HepG2 (cell line): ENCODE measurements around the gene RUSC1. TPM values are rescaled to one million over a fixed set of nuclear protein-coding genes. Genes with fewer than 3 reads are reported as not detected.
A peak's percentile ranks its signal among the peaks of the same experiment; 100 is the strongest.

Experiments used
- ARNTL ChIP-seq: sonication (generic); formaldehyde crosslinking; IDR thresholded peaks from 2 replicates; pipeline ENCODE4 v1.4.0; 2020; ENCODE audit warnings: mild to moderate bottlenecking, missing genetic modification reagents
- CENPT ChIP-seq: sonication (generic); formaldehyde crosslinking; IDR thresholded peaks from 2 replicates; pipeline ENCODE4 v1.8.0; 2022; ENCODE audit warnings: low read depth, mild to moderate bottlenecking, moderate library complexity, missing genetic modification reagents
- CREM ChIP-seq, 2 experiments: sonication (generic) in 1 of 2; formaldehyde crosslinking in 1 of 2; IDR thresholded peaks; 2 replicates each; pipeline versions ENCODE4 v1.4.0 to v1.6.1; 2016 to 2020; ENCODE audit warnings: antibody characterized with exemption in 1 of 2, mild to moderate bottlenecking in 1 of 2, missing genetic modification reagents in 1 of 2
- GPN1 ChIP-seq: sonication (generic); formaldehyde crosslinking; IDR thresholded peaks from 2 replicates; pipeline ENCODE4 v1.5.1; 2020; ENCODE audit warnings: missing genetic modification reagents, borderline replicate concordance
- MAX ChIP-seq: IDR thresholded peaks from 2 replicates; pipeline ENCODE4 v1.6.1; 2012; ENCODE audit warnings: inconsistent platforms
- MXD1 ChIP-seq: sonication (generic); formaldehyde crosslinking; IDR thresholded peaks from 2 replicates; pipeline ENCODE4 v1.4.0; 2020; ENCODE audit warnings: mild to moderate bottlenecking, missing genetic modification reagents
- NBN ChIP-seq: fragments of 450-650 bp; conservative IDR thresholded peaks from 2 replicates; pipeline ENCODE4 v1.6.1; 2017
- NCOR1 ChIP-seq: fragments of 200-600 bp; sonication (generic); IDR thresholded peaks from 2 replicates; pipeline ENCODE4 v1.7.0; 2017; ENCODE audit warnings: antibody characterized with exemption, low read length, borderline replicate concordance
- NFAT5 ChIP-seq: sonication (generic); formaldehyde crosslinking; IDR thresholded peaks from 2 replicates; pipeline ENCODE4 v1.4.0; 2020; ENCODE audit warnings: missing genetic modification reagents
- NPAS2 ChIP-seq: sonication (generic); formaldehyde crosslinking; IDR thresholded peaks from 2 replicates; pipeline ENCODE4 v1.8.0; 2022; ENCODE audit warnings: mild to moderate bottlenecking, missing genetic modification reagents, borderline replicate concordance
- THAP8 ChIP-seq: sonication (generic); formaldehyde crosslinking; IDR thresholded peaks from 2 replicates; pipeline ENCODE4 v1.5.1; 2020; ENCODE audit warnings: missing genetic modification reagents, mild to moderate bottlenecking, borderline replicate concordance
- U2AF2 ChIP-seq: fragments of 200-400 bp; formaldehyde crosslinking; IDR thresholded peaks from 2 replicates; pipeline ENCODE4 v1.6.1; 2017; ENCODE audit warnings: low read depth, mild to moderate bottlenecking, low read length
- ZFY ChIP-seq: sonication (generic); formaldehyde crosslinking; IDR thresholded peaks from 2 replicates; pipeline ENCODE4 v1.4.0; 2020; ENCODE audit warnings: missing genetic modification reagents
- ZNF281 ChIP-seq: sonication (generic); formaldehyde crosslinking; IDR thresholded peaks from 2 replicates; pipeline ENCODE4 v1.4.0; 2020; ENCODE audit warnings: missing genetic modification reagents, borderline replicate concordance
- ZNF766 ChIP-seq: sonication (generic); formaldehyde crosslinking; IDR thresholded peaks from 2 replicates; pipeline ENCODE4 v1.5.0; 2020; ENCODE audit warnings: missing genetic modification reagents, borderline replicate concordance
- ZNF777 ChIP-seq: sonication (generic); formaldehyde crosslinking; IDR thresholded peaks from 2 replicates; pipeline ENCODE4 v1.4.0; 2020; ENCODE audit warnings: missing genetic modification reagents
- ZNF784 ChIP-seq: sonication (generic); formaldehyde crosslinking; IDR thresholded peaks from 2 replicates; pipeline ENCODE4 v1.5.1; 2020; ENCODE audit warnings: missing genetic modification reagents, mild to moderate bottlenecking, borderline replicate concordance
- polyA plus RNA-seq, 8 experiments: library from polyadenylated mRNA; depleted of rRNA in 3 of 8; stranded (reverse) in 7 of 8; unstranded in 1 of 8; fragments of >200 nt; fragmentation: Illumina TruSeq in 4 of 8; extraction: Trizol in 4 of 8; gene quantifications; 2 replicates each; pipeline versions ENCODE4 v1.2.1 to v1.2.3, GENCODE V29; 2011 to 2016; ENCODE audit warnings: low read depth in 4 of 8, missing spikeins in 1 of 8, mixed read lengths in 1 of 8; ENCODE audit not compliant: insufficient read depth in 1 of 8
- total RNA-seq, 5 experiments: library from RNA; depleted of rRNA; stranded (reverse); fragments of >200 nt; fragmentation: Illumina TruSeq; extraction: Trizol; gene quantifications; 2 replicates each; pipeline ENCODE4 v1.2.3, GENCODE V29; 2016; ENCODE audit warnings: low read depth in 1 of 5

RUSC1 gene
- total and polyA plus RNA-seq, 2 of the 13 experiments (the other 11 are each of a cell fraction or from before 2014, with no cell fraction given), result 18.7 to 20.4 TPM

GRCh38 chr1:155324717-155325602 is 4.3 kb downstream of the RUSC1 start (continued):
- TF ChIP-seq CENPT (CRISPR knock-in tag) (no peak), MXD1 (CRISPR knock-in tag) (no peak), GPN1 (no peak), ZNF281 (no peak), ZFY (CRISPR knock-in tag) (no peak), ZNF766 (CRISPR knock-in tag) (no peak; the same call in 1 of the 2 replicates), THAP8 (CRISPR knock-in tag) (0 out of 2 replicates have a peak, but pooled peaks have one; percentile 35), ZNF784 (no peak; the same call in 1 of the 2 replicates), NPAS2 (CRISPR knock-in tag) (no peak), CREM (IDR thresholded peaks at IDR 0.05) (no peak), CREM (CRISPR knock-in tag; IDR thresholded peaks at IDR 0.05) (no peak), NFAT5 (CRISPR knock-in tag) (no peak), NBN (no peak), MAX (peak; percentile 46; the same call in 1 of the 2 replicates), U2AF2 (no peak), ARNTL (no peak), ZNF777 (CRISPR knock-in tag) (no peak), NCOR1 (no peak)
